Body of pancreas (tissue), 4 donors: ENCODE data around the gene AKAP13.

ENCODE experiments used
- POLR2A ChIP-seq, 3 donors: fragments of 450-650 bp; IDR thresholded peaks; one replicate each; pipeline ENCODE4 v1.6.1; 2016; ENCODE audit warnings: antibody characterized with exemption in 3 of 3, mild to moderate bottlenecking in 2 of 3
- TF ChIP-seq, protein P1 (sequence below), 7 experiments: fragments of 450-650 bp in 4 of 7; fragments of 200-600 bp in 3 of 7; sonication (generic) in 3 of 7; IDR thresholded peaks; one replicate each; pipeline ENCODE4 v1.5.1; 2016 to 2019; ENCODE audit warnings: antibody characterized with exemption in 7 of 7

- TF ChIP-seq, protein P1, sequence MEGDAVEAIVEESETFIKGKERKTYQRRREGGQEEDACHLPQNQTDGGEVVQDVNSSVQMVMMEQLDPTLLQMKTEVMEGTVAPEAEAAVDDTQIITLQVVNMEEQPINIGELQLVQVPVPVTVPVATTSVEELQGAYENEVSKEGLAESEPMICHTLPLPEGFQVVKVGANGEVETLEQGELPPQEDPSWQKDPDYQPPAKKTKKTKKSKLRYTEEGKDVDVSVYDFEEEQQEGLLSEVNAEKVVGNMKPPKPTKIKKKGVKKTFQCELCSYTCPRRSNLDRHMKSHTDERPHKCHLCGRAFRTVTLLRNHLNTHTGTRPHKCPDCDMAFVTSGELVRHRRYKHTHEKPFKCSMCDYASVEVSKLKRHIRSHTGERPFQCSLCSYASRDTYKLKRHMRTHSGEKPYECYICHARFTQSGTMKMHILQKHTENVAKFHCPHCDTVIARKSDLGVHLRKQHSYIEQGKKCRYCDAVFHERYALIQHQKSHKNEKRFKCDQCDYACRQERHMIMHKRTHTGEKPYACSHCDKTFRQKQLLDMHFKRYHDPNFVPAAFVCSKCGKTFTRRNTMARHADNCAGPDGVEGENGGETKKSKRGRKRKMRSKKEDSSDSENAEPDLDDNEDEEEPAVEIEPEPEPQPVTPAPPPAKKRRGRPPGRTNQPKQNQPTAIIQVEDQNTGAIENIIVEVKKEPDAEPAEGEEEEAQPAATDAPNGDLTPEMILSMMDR (IDR thresholded peaks at IDR 0.05) = no peak
- no peak for TF ChIP-seq POLR2A (IDR thresholded peaks at IDR 0.05)
Observed at GRCh38 chr15:85753791-85754452, 373.5 kb downstream of the AKAP13 start.
